Stimulated activated CD8-positive, alpha-beta memory T cell treated with anti-CD3 and anti-CD28 coated beads, Interleukin-4, amount 100 ng/mL, for 24 hours (primary cell): ENCODE data around the gene UBA1.

Source experiments
- DNase-seq: peaks from one replicate; pipeline ENCODE4 v3.0.0-alpha.2; 2020; ENCODE audit warnings: low read depth

Gene UBA1

DNA sequence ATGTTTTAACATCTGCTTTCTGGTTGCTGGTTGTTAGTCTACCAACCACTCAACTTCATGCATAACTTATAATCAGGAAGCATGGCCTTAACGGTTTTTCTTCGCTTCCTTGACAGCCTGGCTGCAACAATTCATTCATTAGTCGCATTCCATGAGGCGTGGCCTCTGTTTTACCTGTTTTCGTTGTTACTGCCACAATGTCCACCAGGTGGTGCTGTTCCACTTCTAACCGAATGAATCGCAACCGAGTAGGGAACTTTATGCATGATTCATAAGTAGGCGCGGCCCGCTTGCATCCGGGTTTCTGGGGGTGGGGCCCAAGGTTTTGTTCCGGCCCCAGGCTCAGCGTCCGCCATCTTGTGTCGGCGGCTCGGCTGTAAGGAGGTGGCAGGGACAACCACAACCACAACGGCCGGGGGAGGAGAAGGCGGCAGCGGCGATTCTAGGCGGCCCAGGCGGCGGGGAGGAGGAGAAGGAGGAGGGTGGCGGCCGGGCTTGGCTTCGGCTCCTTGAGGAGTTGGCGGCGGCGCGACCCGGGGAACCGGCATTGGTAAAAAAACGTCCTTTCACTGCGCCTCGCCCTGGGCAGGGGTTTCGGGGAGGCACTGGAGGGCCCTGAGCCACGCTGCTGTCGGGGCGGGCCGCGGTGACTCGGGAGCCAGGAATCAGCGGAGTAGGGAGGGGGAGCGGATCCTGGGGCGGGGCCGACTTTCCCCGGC is at the start of gene UBA1:
UBA1 (plus strand) TSS at position 355 of the 719 bp plus-strand sequence. CDS start 4,974 bp downstream, outside the sequence.
- DNase-seq: peak; percentile 95

DNA sequence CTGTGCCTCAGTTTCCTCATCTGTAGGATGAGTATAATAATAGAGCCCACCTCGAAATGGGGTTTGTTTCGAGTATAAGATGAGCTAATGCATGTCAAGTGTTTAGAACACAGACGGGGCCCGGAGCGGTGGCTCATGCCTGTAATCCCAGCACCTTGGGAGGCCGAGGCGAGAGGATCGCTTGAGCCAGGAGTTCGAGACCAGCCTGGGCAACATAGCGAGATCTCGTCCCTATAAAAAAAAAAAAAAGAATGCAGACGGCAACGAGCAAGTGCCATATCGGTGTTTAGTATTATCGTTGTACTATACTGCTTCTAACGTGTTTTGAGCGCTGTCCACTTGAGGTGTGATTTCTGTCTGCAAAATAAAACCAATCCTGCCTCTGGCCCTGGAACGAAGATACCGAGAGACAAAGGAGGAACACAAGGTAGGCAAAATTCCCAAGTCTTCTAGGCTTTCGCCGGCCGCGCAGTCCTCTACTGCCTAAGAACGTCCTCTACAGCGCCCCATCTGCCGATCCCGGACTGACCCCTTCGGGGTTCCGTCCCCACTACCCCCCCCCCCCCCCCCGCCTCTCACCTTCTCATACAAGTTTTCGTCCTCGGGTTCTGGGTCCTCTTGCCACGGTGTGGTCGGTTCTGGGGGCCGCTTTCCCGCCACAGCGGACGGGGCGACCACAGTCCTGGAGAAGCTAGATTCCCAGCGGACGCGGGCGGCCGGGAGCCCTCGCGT is 49.6 kb upstream of the UBA1 start:
- DNase-seq: no peak

DNA sequence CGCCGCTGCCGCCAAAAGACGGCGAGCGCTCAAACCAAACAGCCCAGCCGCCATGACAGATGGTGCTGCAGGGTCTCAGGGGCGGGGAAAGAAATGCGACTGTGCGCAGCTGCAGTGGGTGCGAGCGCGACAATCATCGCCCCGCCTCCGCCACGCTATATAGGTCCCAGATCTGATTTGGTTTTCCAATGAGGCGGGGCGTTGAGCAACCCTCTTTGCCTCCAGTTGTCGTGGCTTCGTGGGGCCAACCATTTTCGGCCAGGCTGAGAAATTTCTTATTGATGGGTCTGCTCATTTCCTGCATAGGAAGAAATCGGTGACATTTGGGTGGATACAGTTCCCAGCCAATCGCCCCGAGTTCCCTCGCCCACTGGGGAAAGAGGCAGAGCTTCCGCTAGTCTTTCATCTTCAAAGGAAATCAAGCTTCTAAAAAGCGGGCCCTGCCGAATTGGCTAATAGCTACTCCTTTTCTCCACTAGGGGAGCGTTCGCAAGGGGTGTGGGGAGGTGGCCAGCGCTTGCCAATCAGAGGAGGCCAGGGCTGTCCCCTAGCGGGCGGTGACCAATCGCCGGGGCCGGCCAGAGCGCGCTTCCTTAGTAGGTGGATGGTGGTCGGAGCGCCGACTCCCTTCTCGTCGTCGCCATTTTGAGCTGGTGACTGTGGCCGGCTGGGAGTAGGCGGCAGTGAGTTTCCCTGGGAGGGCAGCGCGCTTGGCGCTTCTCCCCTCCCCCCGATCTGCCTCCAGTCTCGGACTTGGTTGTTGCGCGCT is 48.8 kb upstream of the UBA1 start, which contains the start of the genes NDUFB11 and RBM10:
NDUFB11 (minus strand) TSS at position 77 of the 769 bp plus-strand sequence; CDS start at position 54, 23 bp downstream.
RBM10 (plus strand) TSS at position 596 of the 769 bp plus-strand sequence. CDS start 2,261 bp downstream, outside the sequence.
- DNase-seq: peak; percentile 83

DNA sequence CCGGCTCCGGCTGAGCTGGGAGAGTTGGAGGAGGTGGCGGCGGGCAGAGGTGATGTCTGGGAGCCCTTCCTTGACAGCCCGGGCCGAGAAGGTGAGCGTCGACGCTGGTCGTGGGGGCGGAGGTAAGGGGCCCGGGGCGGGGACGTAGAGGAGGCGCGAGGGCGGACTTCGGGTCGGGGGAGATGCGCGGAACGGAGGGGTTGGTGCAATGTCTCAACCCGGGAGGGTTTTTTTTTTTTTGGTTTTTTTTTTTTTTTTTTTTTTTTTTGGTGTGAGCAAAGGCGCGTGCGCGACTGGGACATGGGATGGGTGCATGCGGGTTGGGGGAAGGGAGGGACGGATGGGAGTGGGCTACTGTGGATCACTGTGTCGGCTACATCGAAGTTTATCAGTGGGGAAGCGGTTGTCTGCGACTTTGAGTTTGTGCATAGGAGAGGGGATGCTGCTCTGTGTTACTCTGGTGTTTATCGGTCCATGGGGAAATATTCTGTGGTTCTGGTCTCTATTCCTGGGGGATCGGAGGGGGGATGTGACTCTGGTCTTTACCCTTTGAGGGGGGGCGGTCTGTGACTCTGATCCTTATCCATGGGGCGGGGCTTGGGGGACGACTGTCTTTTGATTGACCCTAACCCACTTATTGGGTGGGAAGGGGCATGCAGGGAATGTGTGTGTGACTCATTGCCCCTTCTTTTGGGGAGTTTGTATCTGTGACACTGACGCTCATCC is 48.1 kb upstream of the UBA1 start:
- DNase-seq: no peak

DNA sequence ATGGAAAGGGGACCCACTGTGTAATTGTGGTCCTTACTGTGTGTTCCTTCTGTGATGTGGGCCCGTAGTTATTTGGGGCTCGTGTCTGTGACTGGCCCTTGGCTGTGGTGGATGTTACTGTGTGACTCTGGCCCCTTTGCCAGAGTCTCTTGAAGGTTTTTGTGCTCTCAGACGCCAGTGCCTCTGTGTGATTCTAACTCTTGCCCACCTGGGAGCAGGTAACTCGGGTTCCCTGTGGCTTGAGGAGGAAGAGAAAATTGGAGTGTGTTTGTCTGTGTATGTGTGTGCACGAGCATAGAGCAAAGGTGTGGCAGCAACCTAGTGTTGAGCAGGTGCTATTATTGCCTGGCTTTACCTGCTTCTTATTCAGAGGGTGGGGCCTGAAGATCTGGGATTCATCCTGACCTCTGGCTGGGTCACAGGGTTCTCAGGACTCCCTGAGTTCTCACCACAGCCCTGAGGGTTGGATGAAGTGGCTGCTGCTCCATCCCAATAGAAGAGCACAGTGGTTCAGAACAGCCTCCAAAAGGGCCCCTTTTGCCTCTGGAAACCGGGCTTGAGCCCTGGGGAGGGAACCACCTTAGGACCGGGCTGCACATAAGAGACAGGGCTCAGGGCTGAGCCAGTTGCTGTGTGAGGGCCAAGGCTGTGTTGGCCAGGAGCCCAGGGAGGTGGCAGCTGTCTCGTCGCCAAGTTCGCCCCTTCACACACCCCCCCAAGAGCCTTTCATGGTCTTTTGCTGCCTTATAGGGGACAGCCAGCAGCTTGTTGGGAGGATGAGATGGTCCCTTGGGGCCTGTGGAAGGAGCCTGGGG is 47.3 kb upstream of the UBA1 start:
- DNase-seq: no peak

DNA sequence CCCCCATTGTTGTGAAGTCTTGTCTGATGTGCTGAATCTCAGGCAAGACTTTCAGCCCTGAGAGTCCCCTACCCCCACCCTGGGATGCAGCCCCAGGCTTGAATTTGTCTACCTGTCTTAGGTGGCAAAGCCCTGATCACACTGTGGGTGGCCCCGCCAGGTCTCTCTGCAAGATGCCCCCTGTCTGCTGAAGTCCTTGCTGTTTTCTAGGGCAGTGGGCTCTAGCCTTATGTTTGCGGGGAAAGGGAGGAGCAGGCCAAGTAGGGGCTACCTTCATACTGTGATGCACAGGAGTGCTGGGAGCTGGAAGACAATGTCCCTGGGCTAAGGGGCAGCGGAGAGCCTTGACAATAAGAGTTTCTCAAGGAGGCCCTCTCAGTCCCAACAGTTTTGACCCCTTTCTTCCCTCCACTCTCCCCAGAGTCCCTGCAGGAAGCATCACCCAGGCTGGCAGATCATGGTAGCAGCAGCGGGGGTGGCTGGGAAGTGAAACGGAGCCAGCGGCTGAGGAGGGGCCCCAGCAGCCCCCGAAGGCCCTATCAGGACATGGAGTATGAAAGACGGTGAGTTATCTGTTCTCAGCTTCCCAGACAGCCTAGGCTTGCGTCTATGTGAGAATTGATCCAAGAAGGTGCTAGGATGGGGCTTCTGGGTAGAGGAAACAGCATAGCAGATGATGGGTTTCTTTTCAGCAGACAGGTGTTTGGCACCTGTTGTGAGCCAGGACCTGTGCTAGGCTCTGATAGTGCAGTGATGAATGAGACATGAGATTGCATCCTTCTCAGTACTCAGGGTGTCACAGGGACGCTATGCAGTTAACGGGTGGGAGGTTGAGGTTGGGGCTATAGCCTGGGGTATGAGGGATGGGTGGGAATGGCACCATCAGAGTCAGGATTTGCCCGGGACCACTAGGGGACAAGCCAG is 46.4 kb upstream of the UBA1 start:
- DNase-seq: no peak

DNA sequence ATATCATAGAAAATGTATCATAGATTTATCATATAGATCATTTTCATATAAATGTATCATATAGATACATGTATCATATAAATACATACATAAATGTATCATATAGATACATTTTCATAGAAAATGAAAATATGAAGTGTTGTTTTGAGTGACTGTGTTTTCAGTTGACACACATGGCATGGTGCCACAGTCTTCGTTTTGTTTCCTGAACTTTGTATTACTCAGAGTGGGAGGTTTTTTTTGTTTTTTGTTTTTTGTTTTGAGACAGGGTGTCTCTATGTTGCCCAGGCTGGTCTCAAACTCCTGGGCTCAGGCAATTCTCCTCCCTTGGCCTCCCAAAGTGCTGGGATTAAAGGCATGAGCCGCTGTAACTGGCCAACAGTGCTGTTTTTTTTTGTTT is 44.7 kb upstream of the UBA1 start:
- DNase-seq: no peak

DNA sequence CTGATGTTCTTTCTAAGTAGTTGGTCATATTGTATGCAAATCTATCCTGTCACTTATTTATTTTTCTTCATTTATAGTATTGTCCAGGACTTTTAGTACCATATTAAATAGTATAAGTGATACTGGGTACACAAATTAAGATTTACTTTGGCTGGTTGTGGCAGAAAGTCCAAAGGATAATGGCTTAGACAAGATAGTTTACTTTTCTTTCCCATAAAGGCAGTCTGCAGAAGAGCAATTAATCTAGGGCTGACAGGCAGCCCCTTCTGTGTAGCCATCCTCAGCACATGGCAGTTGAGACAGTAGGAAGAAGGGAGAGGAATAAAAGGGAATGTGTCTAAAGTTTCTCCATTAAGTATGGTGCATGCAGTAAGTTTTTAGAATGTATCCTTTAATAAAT is 42.2 kb upstream of the UBA1 start:
- DNase-seq: no peak

DNA sequence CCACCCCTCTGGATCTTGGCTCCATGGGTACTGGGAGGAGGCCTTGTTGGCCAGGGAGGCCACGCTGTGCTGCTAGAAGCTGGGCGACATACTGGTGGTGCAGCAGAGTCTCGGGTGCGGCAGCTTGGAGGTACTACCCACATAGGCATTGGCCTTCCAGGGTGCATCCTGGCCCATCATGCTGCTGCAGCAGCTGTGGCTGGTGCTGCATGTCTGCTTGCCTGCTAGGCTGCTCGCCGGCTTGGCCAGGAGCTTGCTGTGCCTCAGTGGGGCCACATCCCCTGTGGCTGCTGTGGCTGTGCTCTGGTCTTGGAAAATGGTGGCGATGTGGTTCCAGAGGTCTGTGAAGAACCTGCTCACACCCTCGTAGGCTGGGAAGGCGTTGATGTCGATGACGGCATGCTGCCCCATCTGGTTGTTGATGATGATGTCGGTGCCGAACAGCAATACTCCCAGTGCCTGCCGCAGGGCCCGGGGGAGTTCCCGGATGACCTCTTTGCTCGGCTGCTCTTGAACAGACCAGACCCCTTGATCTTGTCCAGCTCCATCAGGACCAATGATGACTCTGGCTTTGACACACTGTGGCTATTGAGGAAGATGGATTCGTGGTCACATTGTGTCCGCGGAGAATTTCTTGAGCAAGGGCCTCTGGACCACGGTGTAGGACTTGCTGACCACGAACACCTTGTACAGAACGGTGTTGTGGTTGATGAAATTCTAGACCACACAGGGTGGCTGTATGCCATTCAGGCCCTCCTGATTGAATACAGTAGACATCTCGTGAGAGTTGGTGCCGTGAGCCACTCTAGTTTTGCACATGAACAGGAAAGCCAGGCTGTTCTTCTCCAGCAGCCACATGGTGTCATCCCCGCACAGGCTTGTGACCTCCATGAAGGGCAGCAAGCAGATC is 36.8 kb upstream of the UBA1 start:
- DNase-seq: no peak

DNA sequence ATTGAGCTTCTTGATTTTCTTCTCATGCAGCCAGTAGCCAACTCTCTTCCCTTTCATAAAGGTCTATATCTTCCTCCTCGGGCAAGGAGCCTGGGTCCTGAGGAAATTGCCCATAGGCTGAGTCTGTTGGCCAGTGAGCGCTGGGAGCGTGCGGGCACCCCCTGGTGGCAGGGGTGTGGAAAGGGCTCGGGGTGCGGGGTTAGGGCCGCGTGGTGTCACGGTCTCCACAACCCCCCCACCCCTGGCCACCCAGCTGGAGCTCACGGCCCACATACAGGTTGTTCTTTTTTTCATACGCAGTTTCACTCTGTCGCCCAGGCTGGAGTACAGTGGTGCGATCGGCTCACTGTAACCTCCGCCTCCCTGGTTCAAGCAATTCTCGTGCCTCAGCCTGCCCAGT is 35.5 kb upstream of the UBA1 start:
- DNase-seq: no peak

DNA sequence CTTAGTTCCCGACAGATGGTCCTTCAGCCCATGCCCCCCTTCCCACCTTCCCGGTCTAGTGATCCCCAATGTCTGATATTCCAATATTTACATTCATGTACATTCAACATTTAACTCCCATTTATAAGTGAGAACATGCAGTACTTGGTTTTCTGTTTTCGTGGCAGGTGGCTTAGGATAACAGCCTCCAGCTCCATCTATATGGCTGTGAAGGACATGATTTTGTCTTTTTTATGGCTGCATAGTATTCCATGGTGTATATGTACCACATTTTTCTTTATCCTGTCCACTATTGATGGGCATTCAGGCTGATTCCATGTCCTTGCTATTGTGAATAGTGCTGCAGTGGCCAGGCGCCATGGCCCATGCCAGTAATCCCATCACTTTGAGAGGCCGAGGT is 34.8 kb upstream of the UBA1 start:
- DNase-seq: no peak

DNA sequence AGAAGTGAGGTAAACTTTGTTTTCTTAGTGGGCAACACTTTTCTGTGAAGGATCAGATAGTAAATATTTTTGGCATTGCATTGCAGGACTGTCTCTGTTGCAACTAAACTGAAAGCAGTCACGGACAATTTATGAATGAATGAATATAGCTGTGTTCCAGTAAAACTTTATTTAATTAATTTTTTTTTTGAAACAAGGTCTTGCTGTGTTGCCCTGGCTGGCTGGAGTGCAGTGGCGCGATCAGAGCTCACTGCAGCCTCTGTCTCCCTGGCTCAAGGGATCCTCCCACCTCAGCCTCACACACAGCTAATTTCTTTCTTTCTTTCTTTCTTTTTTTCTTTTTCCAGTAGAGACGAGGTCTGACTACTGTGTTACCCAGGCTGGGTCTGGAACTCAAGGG is 32.8 kb upstream of the UBA1 start:
- DNase-seq: no peak

DNA sequence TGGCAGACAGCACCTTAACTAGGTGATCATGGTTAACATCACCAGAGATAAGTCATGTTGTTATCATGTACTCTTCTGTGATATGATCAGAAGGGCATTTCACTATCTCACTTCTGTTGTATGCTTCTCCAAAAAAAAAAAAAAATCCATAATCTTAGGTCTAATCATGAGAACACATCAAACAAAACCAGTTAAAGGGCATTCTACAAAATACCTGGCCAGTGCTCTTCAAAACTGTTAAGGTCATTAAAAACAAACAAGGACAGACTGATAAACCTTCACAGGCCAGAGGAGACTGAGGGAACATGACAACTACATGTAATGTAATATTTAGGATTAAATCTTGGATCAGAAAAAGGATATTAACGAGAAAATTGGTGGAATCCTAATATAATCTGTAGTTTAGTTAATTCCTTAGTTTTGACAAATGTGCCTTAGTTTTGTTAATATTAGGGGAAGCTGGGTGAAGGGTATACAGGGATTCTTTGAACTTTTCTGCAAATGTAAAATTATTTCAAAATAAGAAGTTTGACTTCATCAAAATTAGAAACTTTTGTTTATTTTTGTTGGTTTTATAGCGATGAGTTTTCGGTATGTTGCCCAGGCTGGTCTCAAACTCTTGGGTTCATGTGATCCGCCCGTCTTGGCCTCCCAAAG is 30.6 kb upstream of the UBA1 start:
- no peak for DNase-seq

DNA sequence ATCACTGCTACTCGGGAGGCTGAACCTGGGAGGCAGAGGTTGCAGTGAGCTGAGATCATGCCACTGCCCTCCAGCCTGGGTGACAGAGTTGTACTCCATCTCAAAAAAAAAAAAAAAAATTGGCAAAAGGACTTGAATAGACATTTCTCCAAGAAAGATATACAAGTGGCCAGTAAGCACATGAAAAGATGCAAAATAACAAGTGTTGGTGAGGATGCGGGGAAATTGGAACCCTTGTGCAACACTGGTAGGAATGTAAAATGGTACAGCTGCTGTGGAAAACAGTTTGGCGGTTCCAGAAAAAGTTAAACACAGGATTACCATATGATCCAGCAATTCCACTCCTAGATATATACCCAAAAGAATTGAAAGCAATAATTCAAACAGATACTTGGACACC is 29.2 kb upstream of the UBA1 start:
- no peak for DNase-seq

DNA sequence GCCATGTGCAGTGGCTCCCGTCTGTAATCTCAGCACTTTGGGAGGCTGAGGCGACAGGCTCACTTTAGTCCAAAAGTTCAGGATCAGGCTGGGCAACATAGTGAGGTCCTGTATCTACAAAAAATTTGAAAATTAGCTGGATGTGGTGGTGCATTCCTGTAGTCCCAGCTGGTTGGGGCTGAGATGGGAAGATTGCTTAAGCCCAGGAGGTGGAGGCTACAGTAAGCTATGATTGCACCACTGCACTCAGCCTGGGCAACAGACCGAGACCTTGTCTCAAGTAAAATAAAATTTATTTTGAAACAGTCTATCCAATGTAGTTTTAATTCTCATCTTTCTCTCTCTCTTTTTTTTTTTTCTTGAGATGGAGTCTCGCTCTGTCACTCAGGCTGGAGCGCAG is 27.5 kb upstream of the UBA1 start:
- no peak for DNase-seq

DNA sequence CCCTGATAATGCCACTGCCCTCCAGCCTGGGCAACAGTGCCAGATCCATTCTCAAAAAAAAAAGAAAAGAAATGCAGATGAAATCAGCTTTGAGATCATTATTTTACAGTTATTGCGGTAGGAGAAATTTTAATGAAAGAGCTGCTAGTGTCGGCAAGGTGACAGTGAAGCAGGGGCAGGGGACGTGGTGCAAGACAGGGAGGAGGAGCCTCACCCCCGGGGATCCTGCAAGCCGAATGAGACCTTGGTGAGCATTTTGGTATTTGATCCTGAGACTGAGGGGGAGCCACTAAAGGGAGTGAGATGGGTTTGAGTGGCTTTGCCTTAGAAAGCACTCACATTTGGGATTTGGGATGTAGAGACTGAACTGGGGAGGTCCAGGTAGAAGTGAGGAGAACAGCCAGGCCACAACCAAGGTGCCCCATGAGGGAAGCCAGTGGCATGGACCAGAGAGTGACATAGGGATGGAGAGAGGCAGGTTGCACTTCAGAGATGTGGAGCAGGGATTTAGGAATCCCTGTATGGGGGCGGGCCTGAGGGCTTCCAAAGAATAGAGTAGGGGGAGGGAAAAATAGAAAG is 25.0 kb upstream of the UBA1 start:
- DNase-seq: no peak

DNA sequence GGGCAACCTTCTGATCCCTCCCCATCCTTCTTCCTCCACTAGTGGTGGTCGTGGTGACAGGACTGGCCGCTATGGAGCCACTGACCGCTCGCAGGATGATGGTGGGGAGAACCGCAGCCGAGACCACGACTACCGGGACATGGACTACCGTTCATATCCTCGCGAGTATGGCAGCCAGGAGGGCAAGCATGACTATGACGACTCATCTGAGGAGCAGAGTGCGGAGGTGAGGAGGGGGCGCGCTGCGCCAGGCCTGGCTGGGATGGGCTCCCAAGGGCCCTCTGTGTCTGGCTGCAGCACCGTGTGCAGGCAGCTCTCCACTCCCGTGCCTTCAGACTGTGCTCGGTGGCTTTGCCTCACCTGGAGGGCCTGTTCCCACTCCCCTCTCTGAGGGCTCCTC is 24.4 kb upstream of the UBA1 start:
- no peak for DNase-seq
